Fibroblast of lung (primary cell): ENCODE results near the gene ANP32E.
"Not testable (repeated sequence)": the region's sequence is repeated elsewhere in the genome, so short reads cannot be mapped to it uniquely, and the experiment has no call there.

Source experiments
- CTCF ChIP-seq, 2 donors: IDR thresholded peaks in 1 of 2; conservative IDR thresholded peaks in 1 of 2; 1 replicate in 1 of 2; 2 replicates in 1 of 2; pipeline ENCODE4 v1.5.1; 2011 to 2012; ENCODE audit warnings: low read length in 2 of 2, control low read depth in 1 of 2, inconsistent platforms in 1 of 2, low read depth in 1 of 2, mild to moderate bottlenecking in 1 of 2
- EZH2 ChIP-seq: IDR thresholded peaks from 2 replicates; pipeline ENCODE4 v1.5.1; 2012; ENCODE audit warnings: low read length, control low read depth, mild to moderate bottlenecking; ENCODE audit errors: missing control alignments

GRCh38 chr1:150232921-150233320 lies 3.0 kb downstream of the ANP32E start:
- TF ChIP-seq CTCF (conservative IDR thresholded peaks at IDR 0.05 in 1 of 2, IDR thresholded peaks at IDR 0.05 in 1 of 2; ENCODE audit: low read depth in 1 of 2, low read length in 2 of 2); EZH2: not testable (repeated sequence)
